Mononuclear cell (primary cell): Measurements from ENCODE around the gene NPEPPS. TPM values are rescaled to one million over a fixed set of nuclear protein-coding genes. Genes with fewer than 3 reads are reported as not detected.

ENCODE experiments used
- H3K27me3 ChIP-seq: 2 replicates; pipeline ENCODE4 v1.6.0; 2011; ENCODE audit warnings: low read length, control low read depth; ENCODE audit not compliant: insufficient read depth
- H3K4me1 ChIP-seq: 2 replicates; pipeline ENCODE4 v1.5.1; 2011; ENCODE audit warnings: mild to moderate bottlenecking, low read length, control low read depth; ENCODE audit not compliant: insufficient read depth
- H3K4me3 ChIP-seq: 2 replicates; pipeline ENCODE4 v1.5.1; 2011; ENCODE audit warnings: mild to moderate bottlenecking, low read length, moderate library complexity
- H3K9me3 ChIP-seq: 2 replicates; pipeline ENCODE4 v1.5.1; 2011; ENCODE audit warnings: low read depth, mild to moderate bottlenecking, control low read depth, low read length
- total RNA-seq: library from RNA; depleted of rRNA; stranded (reverse); fragments of >200 nt; gene quantifications from one replicate; pipeline ENCODE4 v1.2.3, GENCODE V29; 2012

NPEPPS gene
- total RNA-seq, 1 donor, result 85.8 TPM

DNA sequence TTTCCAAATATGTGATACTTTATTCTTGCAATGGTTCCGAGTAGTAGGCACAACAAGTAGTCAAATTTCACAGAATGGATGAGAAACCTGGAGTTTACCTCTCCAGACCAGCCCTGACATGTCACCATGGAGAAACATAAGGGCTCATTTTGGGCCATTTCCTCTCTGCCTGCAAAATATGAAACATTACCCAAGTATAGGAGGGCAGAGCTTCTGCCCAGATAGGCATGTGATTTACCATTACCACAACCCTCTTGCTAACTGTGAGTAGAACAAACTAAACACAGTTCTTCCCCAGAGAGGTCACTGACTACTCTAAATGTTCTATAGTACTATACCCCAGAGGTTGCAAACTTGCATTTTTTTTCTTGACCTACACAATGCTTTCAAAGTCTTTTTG is 103.1 kb downstream of the NPEPPS start:
- H3K4me3 ChIP-seq, result no peak overlapping the region
- no peaks in the 10 kb centered on the region for H3K9me3 ChIP-seq
- H3K4me1 ChIP-seq, result peaks cover 12% of the 10 kb centered on the region
- no peaks in the 10 kb centered on the region for H3K27me3 ChIP-seq

DNA sequence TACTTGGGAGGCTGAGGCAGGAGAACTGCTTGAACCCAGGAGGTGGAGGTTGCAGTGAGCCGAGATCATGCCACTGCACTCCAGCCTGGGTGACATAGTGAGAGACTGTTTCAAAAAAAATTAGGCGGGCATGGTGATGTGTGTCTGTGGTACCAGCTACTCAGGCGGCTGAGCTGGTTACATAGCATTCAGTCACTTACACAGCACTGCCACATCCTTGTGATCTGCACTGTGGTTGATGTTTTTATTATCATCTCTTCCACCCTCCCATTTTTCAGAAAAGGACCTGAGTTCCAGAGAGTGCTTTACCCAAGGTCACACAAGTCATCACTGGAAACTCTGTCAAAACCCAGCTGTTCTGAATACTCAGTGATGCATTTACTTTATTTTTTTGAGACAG is 104.0 kb downstream of the NPEPPS start:
- Histone ChIP-seq H3K27me3 (no peaks in the 10 kb centered on the region), H3K4me3 (no peak overlapping the region), H3K9me3 (no peaks in the 10 kb centered on the region), H3K4me1 (peaks cover 12% of the 10 kb centered on the region)

DNA sequence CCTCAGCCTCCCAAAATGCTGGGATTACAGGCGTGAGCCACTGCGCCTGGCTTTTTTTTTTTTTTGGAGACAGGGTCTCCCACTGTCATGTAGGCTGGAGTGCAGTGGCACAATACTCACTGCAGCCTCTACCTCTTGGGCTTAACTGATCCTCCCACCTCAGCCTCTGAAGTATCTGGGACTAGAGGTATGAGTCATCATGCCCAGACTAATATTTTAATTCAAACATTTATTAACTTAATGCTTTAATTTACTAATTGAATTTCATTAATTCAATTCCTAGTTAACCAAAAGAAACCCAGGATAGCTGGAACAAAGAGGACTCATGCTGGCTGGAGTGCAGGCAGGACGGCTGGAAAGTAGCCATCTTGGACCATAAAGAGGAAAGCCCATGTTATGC is 104.8 kb downstream of the NPEPPS start:
- Histone ChIP-seq H3K4me1 (peaks cover 12% of the 10 kb centered on the region), H3K4me3 (no peak overlapping the region), H3K9me3 (no peaks in the 10 kb centered on the region), H3K27me3 (no peaks in the 10 kb centered on the region)

DNA sequence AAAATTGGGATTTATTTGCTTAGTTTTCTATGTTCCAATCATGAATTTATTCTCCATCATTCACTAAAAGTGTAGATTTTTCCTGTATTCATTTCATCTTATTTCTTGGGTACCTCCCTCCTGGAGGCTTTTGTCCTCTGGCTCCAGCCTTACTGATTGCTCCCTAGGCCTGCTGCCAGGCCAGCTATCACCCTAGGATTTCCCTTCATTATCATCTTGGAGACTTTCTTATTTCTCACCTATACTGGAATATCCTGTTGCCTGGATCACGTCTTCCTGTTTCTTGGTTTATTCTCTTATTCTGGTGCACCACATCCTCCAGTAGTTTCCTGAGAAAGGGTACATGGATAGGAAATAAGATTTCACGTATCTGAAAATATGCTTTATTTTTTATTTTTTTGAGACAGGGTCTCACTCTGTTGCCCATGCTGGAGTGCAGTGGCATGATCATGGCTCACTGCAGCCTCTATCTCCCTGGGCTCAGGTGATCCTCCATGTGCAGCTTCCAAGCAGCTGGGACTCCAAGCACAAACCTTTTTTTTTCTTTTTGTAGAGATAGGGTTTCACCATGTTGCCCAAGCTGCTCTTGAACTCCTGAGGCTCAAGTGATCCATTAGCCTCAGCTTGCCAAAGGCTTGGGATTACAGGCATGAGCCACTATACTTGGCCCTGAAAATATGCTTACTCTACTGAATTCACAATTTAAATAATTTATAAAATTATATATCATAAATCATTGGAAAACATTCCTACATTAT is 105.5 kb downstream of the NPEPPS start:
- no peak overlapping the region for H3K4me3 ChIP-seq
- H3K4me1 ChIP-seq, result peaks cover 12% of the 10 kb centered on the region
- H3K27me3 ChIP-seq, result no peaks in the 10 kb centered on the region
- H3K9me3 ChIP-seq, result no peaks in the 10 kb centered on the region

DNA sequence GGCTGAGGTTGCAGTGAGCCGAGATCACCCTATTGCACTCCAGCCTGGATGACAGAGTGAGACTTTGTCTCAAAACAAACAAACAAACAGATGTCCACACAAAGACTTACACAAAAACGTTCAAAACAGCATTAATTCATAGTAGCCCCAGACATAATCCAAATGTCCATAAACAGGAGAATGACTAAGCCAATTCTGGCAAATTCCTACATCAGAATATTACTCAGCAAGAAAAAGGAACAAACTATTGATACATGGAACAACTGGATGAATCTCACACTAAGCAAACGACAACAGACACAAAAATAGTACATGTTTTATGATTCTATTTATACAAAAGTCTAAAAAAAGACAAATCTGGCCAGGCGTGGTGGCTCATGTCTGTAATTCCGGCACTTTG is 108.0 kb downstream of the NPEPPS start:
- Histone ChIP-seq H3K4me3 (no peak overlapping the region), H3K27me3 (no peaks in the 10 kb centered on the region), H3K4me1 (peaks cover 17% of the 10 kb centered on the region), H3K9me3 (no peaks in the 10 kb centered on the region)

DNA sequence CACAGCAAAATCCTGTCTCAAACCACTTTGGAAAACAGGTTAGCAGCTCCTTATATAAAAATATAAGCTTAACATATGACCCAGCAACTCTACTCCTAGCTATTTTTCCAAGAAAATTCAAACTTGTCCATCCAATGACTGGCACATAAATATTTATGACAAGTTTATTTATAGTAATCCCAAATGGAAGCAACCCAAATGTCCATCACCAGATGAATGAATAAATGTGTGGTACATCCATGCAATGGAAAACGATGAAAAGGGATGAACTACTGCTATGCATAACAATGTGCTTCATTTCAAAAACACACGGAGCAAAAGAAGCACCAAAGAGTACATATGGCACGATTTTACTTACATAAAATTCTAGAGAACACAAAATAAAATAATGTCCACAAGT is 109.2 kb downstream of the NPEPPS start:
- Histone ChIP-seq H3K9me3 (no peaks in the 10 kb centered on the region), H3K4me3 (no peak overlapping the region), H3K4me1 (peaks cover 23% of the 10 kb centered on the region), H3K27me3 (no peaks in the 10 kb centered on the region)

DNA sequence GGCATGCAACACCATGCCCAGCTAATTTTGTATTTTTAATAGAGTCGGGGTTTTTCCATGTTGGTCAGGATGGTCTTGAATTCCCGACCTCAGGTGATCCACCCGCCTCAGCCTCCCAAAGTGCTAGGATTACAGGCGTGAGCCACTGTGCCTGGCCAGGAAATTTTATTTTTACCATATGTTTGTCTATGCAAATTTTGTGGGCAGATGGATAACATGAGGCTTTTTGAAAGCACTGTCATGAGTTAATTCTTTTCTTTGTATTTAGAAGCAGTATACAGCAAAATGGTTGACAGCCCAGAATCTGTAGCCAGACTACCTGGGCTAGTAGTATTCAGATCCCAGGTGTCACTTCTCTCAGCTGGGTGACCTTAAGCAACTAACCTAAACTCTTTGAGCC is 110.3 kb downstream of the NPEPPS start:
- H3K9me3 ChIP-seq, result no peaks in the 10 kb centered on the region
- peaks cover 32% of the 10 kb centered on the region for H3K4me1 ChIP-seq
- H3K4me3 ChIP-seq, result no peak overlapping the region
- H3K27me3 ChIP-seq, result no peaks in the 10 kb centered on the region

DNA sequence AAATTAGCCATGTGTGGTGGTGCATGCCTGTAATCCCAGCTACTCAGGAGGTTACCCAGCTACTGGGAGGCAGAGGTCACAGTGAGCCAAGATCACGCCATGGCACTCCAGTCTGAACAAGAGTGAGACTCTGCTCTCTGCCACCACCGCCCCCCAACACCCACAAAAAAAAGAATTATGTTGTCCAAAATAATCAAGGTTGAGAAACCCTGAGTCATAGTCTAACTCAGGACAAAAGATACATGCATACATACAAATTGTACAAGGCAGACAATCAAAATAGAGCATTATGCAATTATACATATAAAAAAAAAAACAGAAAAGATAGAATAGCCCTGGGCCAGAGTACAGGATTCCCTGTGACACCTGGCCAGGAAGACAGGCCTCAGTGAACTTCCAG is 112.2 kb downstream of the NPEPPS start:
- peaks cover 47% of the 10 kb centered on the region for H3K4me1 ChIP-seq
- no peaks in the 10 kb centered on the region for H3K9me3 ChIP-seq
- no peaks in the 10 kb centered on the region for H3K27me3 ChIP-seq
- H3K4me3 ChIP-seq, result no peak overlapping the region

DNA sequence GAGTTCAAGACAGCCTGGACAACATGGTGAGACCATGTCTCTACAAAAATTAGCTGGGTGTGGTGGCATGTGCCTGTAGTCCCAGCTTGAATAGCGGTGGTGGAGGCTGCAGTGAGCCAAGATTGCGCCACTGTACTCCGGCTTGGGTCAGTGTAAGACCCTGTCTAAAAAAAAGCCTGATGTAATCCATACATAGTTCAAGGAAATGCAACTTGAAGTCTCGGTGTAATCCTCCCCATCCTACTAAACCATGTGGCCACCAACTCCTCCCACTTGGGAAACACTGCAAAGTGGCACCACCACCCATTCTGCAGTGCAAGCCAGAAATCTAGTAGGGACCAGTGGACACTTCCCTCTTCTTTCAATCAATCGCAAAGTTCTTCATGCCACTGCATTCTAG is 113.4 kb downstream of the NPEPPS start:
- Histone ChIP-seq H3K9me3 (no peaks in the 10 kb centered on the region), H3K4me3 (no peak overlapping the region), H3K4me1 (peaks cover 56% of the 10 kb centered on the region), H3K27me3 (no peaks in the 10 kb centered on the region)

DNA sequence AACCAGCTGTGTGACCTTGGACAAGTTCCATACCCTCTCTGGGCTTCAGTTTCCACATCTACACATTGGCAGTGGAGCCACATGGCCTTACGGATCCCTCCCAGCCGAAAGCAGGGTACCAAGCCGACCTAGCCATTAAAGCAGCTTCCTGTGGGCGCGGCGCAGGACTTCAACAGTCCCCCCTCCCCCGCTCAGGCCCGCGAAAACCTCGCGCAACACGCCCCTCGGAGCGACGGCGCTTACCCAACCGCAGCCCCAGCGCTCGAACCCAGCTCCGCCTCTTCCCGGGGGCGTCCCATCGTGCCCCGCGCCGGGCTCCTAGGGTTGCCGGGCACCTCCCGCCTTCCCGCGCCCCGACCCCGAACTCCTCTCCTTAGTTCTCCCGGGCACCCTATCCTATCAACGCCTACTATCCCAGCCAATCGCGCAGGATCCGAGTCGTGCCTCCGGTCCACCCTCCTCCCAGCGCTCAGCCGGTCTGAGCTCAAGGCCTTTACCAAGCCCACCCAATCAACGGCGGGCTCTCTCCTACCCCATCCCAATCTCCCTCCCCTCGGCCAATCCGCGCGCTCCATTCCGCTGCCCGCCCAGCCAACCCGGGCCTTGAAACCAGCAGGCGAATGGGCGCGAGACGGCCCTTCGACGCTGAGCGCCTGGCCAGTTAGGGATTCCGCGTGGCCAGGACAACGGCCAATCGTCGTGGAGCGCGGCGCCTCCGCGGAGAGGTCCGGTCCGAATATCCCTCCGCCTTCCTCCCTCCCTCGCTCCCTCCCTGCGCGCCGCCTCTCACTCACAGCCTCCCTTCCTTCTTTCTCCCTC is 118.5 kb downstream of the NPEPPS start, which contains the start of gene KPNB1:
Gene KPNB1, plus strand, starts transcription at position 767 of the 819 bp plus-strand sequence. CDS start 326 bp downstream, outside the sequence.
- H3K4me3 ChIP-seq, result peak within 1 kb of the TSS; percentile 72
- peaks cover 82% of the 10 kb centered on the region for H3K4me1 ChIP-seq
- no peaks in the 10 kb centered on the region for H3K9me3 ChIP-seq
- no peaks in the 10 kb centered on the region for H3K27me3 ChIP-seq

DNA sequence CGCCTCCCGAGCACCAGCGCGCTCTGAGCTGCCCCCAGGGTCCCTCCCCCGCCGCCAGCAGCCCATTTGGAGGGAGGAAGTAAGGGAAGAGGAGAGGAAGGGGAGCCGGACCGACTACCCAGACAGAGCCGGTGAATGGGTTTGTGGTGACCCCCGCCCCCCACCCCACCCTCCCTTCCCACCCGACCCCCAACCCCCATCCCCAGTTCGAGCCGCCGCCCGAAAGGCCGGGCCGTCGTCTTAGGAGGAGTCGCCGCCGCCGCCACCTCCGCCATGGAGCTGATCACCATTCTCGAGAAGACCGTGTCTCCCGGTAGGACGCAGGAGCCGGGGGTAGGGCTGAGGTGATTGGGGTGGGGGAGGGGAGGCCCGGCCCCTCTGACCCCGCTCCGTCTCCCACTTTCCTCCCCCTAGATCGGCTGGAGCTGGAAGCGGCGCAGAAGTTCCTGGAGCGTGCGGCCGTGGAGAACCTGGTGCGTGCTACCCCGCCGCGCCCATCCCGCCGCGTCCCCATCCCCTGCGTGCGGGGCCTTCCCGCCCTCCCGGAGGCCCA is 119.1 kb downstream of the NPEPPS start:
- Histone ChIP-seq H3K4me3 (peak overlapping the region; percentile 72), H3K9me3 (no peaks in the 10 kb centered on the region), H3K27me3 (no peaks in the 10 kb centered on the region), H3K4me1 (peaks cover 81% of the 10 kb centered on the region)

DNA sequence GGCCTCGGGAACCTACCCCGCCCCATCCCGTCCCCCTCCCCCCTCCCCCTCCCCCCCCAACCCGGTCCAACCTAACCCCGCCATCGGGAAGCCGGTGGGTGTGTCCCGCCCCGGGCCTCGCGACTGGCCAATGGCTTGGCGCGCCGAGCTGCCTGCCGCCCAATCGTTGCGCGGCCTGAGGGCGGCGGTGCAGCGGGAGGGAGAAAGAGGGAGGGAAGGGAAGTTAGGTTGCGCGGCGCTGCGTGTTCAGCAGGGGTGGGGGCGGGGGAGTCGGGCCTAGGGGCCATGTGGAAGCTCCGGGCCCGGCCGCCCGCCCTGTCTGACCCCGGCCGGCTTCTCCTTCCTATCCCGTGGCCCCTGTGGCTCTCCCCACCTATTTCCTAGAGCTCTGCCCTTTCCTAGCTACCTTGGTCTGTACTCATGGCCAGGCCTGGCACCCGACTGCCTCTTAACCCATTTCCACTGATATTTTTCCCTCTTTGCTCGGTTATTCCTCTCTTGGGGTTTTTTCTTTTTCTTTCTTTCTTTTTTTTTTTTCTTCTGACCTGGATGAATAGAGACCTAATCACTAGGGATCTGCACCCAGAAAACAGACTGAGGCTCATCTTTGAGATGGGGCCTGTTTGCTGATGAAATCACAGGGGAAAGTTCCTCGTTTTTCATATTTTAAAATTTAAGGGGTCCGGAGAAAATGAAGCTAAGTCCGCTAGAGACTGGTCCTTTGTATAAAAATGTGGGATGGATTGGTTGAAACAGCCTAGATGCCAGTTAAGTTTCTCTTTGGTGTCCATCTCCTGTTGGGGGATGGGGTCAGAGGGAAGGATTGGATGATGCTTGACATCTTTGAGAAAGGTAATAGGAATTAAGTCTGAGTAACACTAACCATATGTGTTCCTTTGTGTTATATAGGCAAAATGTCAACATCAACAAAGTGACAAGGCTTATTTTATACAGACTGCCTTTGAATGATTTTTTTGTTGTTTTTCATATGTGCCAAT is 119.9 kb downstream of the NPEPPS start:
- Histone ChIP-seq H3K27me3 (no peaks in the 10 kb centered on the region), H3K4me3 (peak overlapping the region; percentile 72), H3K9me3 (no peaks in the 10 kb centered on the region), H3K4me1 (peaks cover 80% of the 10 kb centered on the region)

DNA sequence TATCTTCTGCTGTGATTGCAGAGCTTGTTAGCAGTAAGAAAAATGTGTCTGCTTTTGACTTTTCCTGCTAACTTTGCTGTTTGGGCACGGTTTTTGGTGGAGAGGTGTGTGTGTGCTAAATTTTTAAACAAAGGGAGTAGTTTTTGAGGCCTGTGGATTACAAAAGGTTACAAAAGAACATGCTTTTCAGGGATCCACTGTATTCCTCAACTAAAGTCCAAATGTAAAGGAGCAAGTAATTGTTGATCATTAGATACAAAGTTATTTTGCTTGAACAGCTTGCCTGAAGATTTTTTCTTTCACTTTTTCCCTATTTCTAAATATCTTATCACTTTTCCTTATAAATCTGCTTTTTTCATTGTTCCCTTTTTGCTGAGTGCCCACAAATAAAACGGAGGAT is 120.8 kb downstream of the NPEPPS start:
- Histone ChIP-seq H3K4me3 (no peak overlapping the region), H3K27me3 (no peaks in the 10 kb centered on the region), H3K9me3 (no peaks in the 10 kb centered on the region), H3K4me1 (peaks cover 78% of the 10 kb centered on the region)

DNA sequence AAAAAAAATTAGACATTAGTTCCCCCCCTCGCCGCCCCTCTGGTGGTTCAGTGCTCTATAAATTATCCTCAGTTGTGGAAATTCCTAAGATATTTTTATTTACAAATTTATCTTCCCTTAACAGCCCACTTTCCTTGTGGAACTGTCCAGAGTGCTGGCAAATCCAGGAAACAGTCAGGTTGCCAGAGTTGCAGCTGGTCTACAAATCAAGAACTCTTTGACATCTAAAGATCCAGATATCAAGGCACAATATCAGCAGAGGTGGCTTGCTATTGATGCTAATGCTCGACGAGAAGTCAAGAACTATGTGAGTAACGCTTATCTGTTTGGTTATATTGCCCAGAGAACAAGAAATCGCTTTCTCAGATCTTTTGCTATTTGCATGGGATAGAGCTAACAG is 121.7 kb downstream of the NPEPPS start:
- Histone ChIP-seq H3K4me3 (no peak overlapping the region), H3K9me3 (no peaks in the 10 kb centered on the region), H3K27me3 (no peaks in the 10 kb centered on the region), H3K4me1 (peaks cover 69% of the 10 kb centered on the region)
